Glutamatergic neuron (in vitro differentiated cells): ENCODE measurements around the gene P2RX1. TPM values are rescaled to one million over a fixed set of nuclear protein-coding genes. Genes with fewer than 3 reads are reported as not detected.

Experiments used
- DNase-seq: peaks from one replicate; pipeline ENCODE4 v3.0.0; 2022
- H3K27ac Mint-ChIP-seq: one replicate; pipeline ENCODE4 v1.8.0; 2020; ENCODE audit warnings: mild to moderate bottlenecking, mixed read lengths, inconsistent platforms; ENCODE audit not compliant: unreplicated experiment
- H3K27me3 Mint-ChIP-seq: one replicate; pipeline ENCODE4 v1.8.0; 2020; ENCODE audit warnings: mild to moderate bottlenecking, moderate library complexity, mixed read lengths, inconsistent platforms; ENCODE audit not compliant: unreplicated experiment
- H3K36me3 Mint-ChIP-seq: one replicate; pipeline ENCODE4 v1.8.0; 2020; ENCODE audit warnings: mild to moderate bottlenecking, mixed read lengths, inconsistent platforms; ENCODE audit not compliant: unreplicated experiment
- H3K4me1 Mint-ChIP-seq: one replicate; pipeline ENCODE4 v1.8.0; 2020; ENCODE audit warnings: mild to moderate bottlenecking, low read depth, mixed read lengths, inconsistent platforms; ENCODE audit not compliant: unreplicated experiment
- H3K4me3 Mint-ChIP-seq: one replicate; pipeline ENCODE4 v1.8.0; 2020; ENCODE audit warnings: mild to moderate bottlenecking, mixed read lengths, inconsistent platforms; ENCODE audit not compliant: unreplicated experiment
- H3K9me3 Mint-ChIP-seq: one replicate; pipeline ENCODE4 v1.8.0; 2020; ENCODE audit warnings: mild to moderate bottlenecking, moderate library complexity, mixed read lengths, inconsistent platforms; ENCODE audit not compliant: unreplicated experiment
- CTCF ChIP-seq: fragments of 200-600 bp; sonication (generic); IDR thresholded peaks from one replicate; pipeline ENCODE4 v1.5.0; 2021; ENCODE audit not compliant: partially characterized antibody, unreplicated experiment
- total RNA-seq: library from RNA; stranded (reverse); fragmentation: NEBNext Ultra II Directional; extraction: Animal tissue kit (Norgen Biotek cat#: 25700); gene quantifications from one replicate; pipeline ENCODE4 v1.2.1, GENCODE V29; 2021; ENCODE audit not compliant: unreplicated experiment

Gene P2RX1
- total RNA-seq, 1 donor from 2014 or later = 2.1 TPM

- no peaks in the 10 kb centered on the region for H3K36me3 Mint-ChIP-seq
- H3K27ac Mint-ChIP-seq = no peak overlapping the region
- peaks cover 8% of the 10 kb centered on the region for H3K9me3 Mint-ChIP-seq
- no peak for TF ChIP-seq CTCF
- no peak overlapping the region for H3K4me3 Mint-ChIP-seq
- DNase-seq = no peak
- H3K4me1 Mint-ChIP-seq = peaks cover 22% of the 10 kb centered on the region
- peaks cover 10% of the 10 kb centered on the region for H3K27me3 Mint-ChIP-seq
Observed at GRCh38 chr17:3947318-3947810, 31.1 kb upstream of the P2RX1 start.

GRCh38 chr17:3946711-3947235 lies 30.5 kb upstream of the P2RX1 start:
- Mint-ChIP-seq H3K27ac (no peak overlapping the region), H3K36me3 (no peaks in the 10 kb centered on the region), H3K4me3 (no peak overlapping the region), H3K27me3 (peaks cover 8% of the 10 kb centered on the region), H3K4me1 (peaks cover 22% of the 10 kb centered on the region), H3K9me3 (peaks cover 8% of the 10 kb centered on the region)
- no peak for TF ChIP-seq CTCF
- DNase-seq = no peak

- H3K36me3 Mint-ChIP-seq = peaks cover 5% of the 10 kb centered on the region
- H3K4me1 Mint-ChIP-seq = peaks cover 22% of the 10 kb centered on the region
- H3K9me3 Mint-ChIP-seq = peaks cover 8% of the 10 kb centered on the region
- H3K4me3 Mint-ChIP-seq = peak overlapping the region; percentile 97
- peak; percentile 89 for DNase-seq
- TF ChIP-seq CTCF = no peak
- peak overlapping the region; percentile 97 for H3K27ac Mint-ChIP-seq
- H3K27me3 Mint-ChIP-seq = peaks cover 8% of the 10 kb centered on the region
Observed at GRCh38 chr17:3944485-3945388, 28.5 kb upstream of the P2RX1 start.

GRCh38 chr17:3943240-3943891 lies 27.1 kb upstream of the P2RX1 start:
- DNase-seq = peak; percentile 59
- Mint-ChIP-seq H3K36me3 (peaks cover 7% of the 10 kb centered on the region), H3K9me3 (peaks cover 6% of the 10 kb centered on the region), H3K4me3 (peak overlapping the region; percentile 97), H3K27ac (peak overlapping the region; percentile 97), H3K4me1 (peaks cover 22% of the 10 kb centered on the region), H3K27me3 (peaks cover 11% of the 10 kb centered on the region)
- TF ChIP-seq CTCF = no peak
